Measurements from ENCODE around the gene ISL2.
"Not testable (repeated sequence)": the region's sequence is repeated elsewhere in the genome, so short reads cannot be mapped to it uniquely, and the experiment has no call there.

ISL2 gene

GRCh38 chr15:76310475-76311099 lies 26.0 kb upstream of the ISL2 start:
- WGBS, 2 experiments (ENCODE audit: insufficient coverage in 2 of 2), result 4 to 5% methylated on average over 10 of the region's 16 CpGs
- no peaks in the 10 kb centered on the region for H3K36me3 ChIP-seq (ENCODE audit: control insufficient read depth, insufficient read depth, low read length)
- peak overlapping the region; percentile 84 for H3K4me3 ChIP-seq (ENCODE audit: extremely low read depth, insufficient read depth, low read length, poor library complexity, severe bottlenecking)
- H3K9me3 ChIP-seq (ENCODE audit: control insufficient read depth, low read length), result no peaks in the 10 kb centered on the region
- H3K4me1 ChIP-seq (ENCODE audit: control insufficient read depth, insufficient read depth, low read length, poor library complexity, severe bottlenecking), result peaks cover 20% of the 10 kb centered on the region
- peak overlapping the region; percentile 72 for H3K27ac ChIP-seq (ENCODE audit: low read depth, low read length, severe bottlenecking)

- Histone ChIP-seq H3K36me3 (ENCODE audit: control insufficient read depth, insufficient read depth, low read length) (no peaks in the 10 kb centered on the region), H3K4me1 (ENCODE audit: control insufficient read depth, insufficient read depth, low read length, poor library complexity, severe bottlenecking) (peaks cover 20% of the 10 kb centered on the region), H3K27ac (ENCODE audit: low read depth, low read length, severe bottlenecking) (peak within 1 kb of the TSS; percentile 84), H3K4me3 (ENCODE audit: extremely low read depth, insufficient read depth, low read length, poor library complexity, severe bottlenecking) (peak within 1 kb of the TSS; percentile 84), H3K9me3 (ENCODE audit: control insufficient read depth, low read length) (no peaks in the 10 kb centered on the region)
- 0 to 4% methylated on average over 57 to 58 of the region's 60 CpGs for WGBS, 2 experiments (ENCODE audit: insufficient coverage in 2 of 2)
Observed at GRCh38 chr15:76311100-76311953, 25.2 kb upstream of the ISL2 start, which contains the start of gene ETFA. TSS of gene ETFA (minus strand) at chr15:76311469. CDS start at chr15:76311388, 81 bp downstream.

GRCh38 chr15:76312540-76313174 lies 23.9 kb upstream of the ISL2 start:
- 78 to 85% methylated on average over 7 of the region's 7 CpGs for WGBS, 2 experiments (ENCODE audit: insufficient coverage in 2 of 2)

GRCh38 chr15:76313175-76313567 lies 23.4 kb upstream of the ISL2 start:
- not testable (repeated sequence) for H3K36me3 ChIP-seq (ENCODE audit: control insufficient read depth, insufficient read depth, low read length); H3K4me3 ChIP-seq (ENCODE audit: extremely low read depth, insufficient read depth, low read length, poor library complexity, severe bottlenecking); H3K9me3 ChIP-seq (ENCODE audit: control insufficient read depth, low read length)
- 81 to 89% methylated on average over 3 of the region's 4 CpGs for WGBS, 2 experiments (ENCODE audit: insufficient coverage in 2 of 2)
- peaks cover 20% of the 10 kb centered on the region for H3K4me1 ChIP-seq (ENCODE audit: control insufficient read depth, insufficient read depth, low read length, poor library complexity, severe bottlenecking)
- peak overlapping the region; percentile 60 for H3K27ac ChIP-seq (ENCODE audit: low read depth, low read length, severe bottlenecking)

More at GRCh38 chr15:76312540-76313174, 23.9 kb upstream of the ISL2 start:
- no peaks in the 10 kb centered on the region for H3K9me3 ChIP-seq (ENCODE audit: control insufficient read depth, low read length)
- no peaks in the 10 kb centered on the region for H3K36me3 ChIP-seq (ENCODE audit: control insufficient read depth, insufficient read depth, low read length)
- peaks cover 20% of the 10 kb centered on the region for H3K4me1 ChIP-seq (ENCODE audit: control insufficient read depth, insufficient read depth, low read length, poor library complexity, severe bottlenecking)
- peak overlapping the region; percentile 60 for H3K27ac ChIP-seq (ENCODE audit: low read depth, low read length, severe bottlenecking)
- H3K4me3 ChIP-seq (ENCODE audit: extremely low read depth, insufficient read depth, low read length, poor library complexity, severe bottlenecking), result no peak overlapping the region

GRCh38 chr15:76313731-76314130 lies 22.8 kb upstream of the ISL2 start:
- Histone ChIP-seq H3K36me3 (ENCODE audit: control insufficient read depth, insufficient read depth, low read length) (no peaks in the 10 kb centered on the region), H3K9me3 (ENCODE audit: control insufficient read depth, low read length) (no peaks in the 10 kb centered on the region), H3K27ac (ENCODE audit: low read depth, low read length, severe bottlenecking) (no peak overlapping the region), H3K4me3 (ENCODE audit: extremely low read depth, insufficient read depth, low read length, poor library complexity, severe bottlenecking) (no peak overlapping the region), H3K4me1 (ENCODE audit: control insufficient read depth, insufficient read depth, low read length, poor library complexity, severe bottlenecking) (peaks cover 20% of the 10 kb centered on the region)
- 90 to 96% methylated on average over 2 to 3 of the region's 5 CpGs for WGBS, 2 experiments (ENCODE audit: insufficient coverage in 2 of 2)

GRCh38 chr15:76320012-76320411 lies 16.6 kb upstream of the ISL2 start:
- no peak overlapping the region for H3K27ac ChIP-seq (ENCODE audit: low read depth, low read length, severe bottlenecking)
- 86 to 93% methylated on average over 2 to 5 of the region's 6 CpGs for WGBS, 2 experiments (ENCODE audit: insufficient coverage in 2 of 2)
- H3K4me3 ChIP-seq (ENCODE audit: extremely low read depth, insufficient read depth, low read length, poor library complexity, severe bottlenecking), result no peak overlapping the region
- no peaks in the 10 kb centered on the region for H3K36me3 ChIP-seq (ENCODE audit: control insufficient read depth, insufficient read depth, low read length)
- H3K4me1 ChIP-seq (ENCODE audit: control insufficient read depth, insufficient read depth, low read length, poor library complexity, severe bottlenecking), result no peaks in the 10 kb centered on the region
- H3K9me3 ChIP-seq (ENCODE audit: control insufficient read depth, low read length), result no peaks in the 10 kb centered on the region

GRCh38 chr15:76321171-76321570 lies 15.4 kb upstream of the ISL2 start:
- H3K4me3 ChIP-seq (ENCODE audit: extremely low read depth, insufficient read depth, low read length, poor library complexity, severe bottlenecking), result no peak overlapping the region
- no peaks in the 10 kb centered on the region for H3K4me1 ChIP-seq (ENCODE audit: control insufficient read depth, insufficient read depth, low read length, poor library complexity, severe bottlenecking)
- no peaks in the 10 kb centered on the region for H3K9me3 ChIP-seq (ENCODE audit: control insufficient read depth, low read length)
- WGBS, 2 experiments (ENCODE audit: insufficient coverage in 2 of 2), result 78% methylated on average over 8 to 10 of the region's 10 CpGs
- no peak overlapping the region for H3K27ac ChIP-seq (ENCODE audit: low read depth, low read length, severe bottlenecking)
- no peaks in the 10 kb centered on the region for H3K36me3 ChIP-seq (ENCODE audit: control insufficient read depth, insufficient read depth, low read length)

- H3K27ac ChIP-seq (ENCODE audit: low read depth, low read length, severe bottlenecking), result no peak overlapping the region
- H3K36me3 ChIP-seq (ENCODE audit: control insufficient read depth, insufficient read depth, low read length), result no peaks in the 10 kb centered on the region
- 93 to 98% methylated on average over 3 to 4 of the region's 5 CpGs for WGBS, 2 experiments (ENCODE audit: insufficient coverage in 2 of 2)
- no peaks in the 10 kb centered on the region for H3K9me3 ChIP-seq (ENCODE audit: control insufficient read depth, low read length)
- no peak overlapping the region for H3K4me3 ChIP-seq (ENCODE audit: extremely low read depth, insufficient read depth, low read length, poor library complexity, severe bottlenecking)
- H3K4me1 ChIP-seq (ENCODE audit: control insufficient read depth, insufficient read depth, low read length, poor library complexity, severe bottlenecking), result no peaks in the 10 kb centered on the region
Observed at GRCh38 chr15:76321602-76322001, 15.0 kb upstream of the ISL2 start.

DNA sequence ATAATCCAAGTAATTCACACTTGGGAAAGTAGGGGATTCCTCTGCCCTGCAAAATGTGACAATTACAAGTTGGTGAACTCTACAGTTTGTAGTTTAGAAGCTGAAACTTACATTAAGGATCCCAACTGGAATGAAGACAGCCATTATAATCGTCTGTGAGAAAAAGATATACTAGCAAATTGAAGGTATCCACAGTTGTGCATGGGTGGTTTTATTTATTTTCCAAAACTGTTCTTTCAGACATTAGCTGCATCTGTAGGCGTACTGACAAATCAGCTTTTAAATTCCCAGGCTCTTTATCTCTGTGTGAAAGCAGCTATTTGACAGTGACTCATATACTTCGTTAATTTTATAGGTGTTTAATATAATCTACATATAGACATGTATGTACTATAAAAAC lies 12.5 kb upstream of the ISL2 start:
- Histone ChIP-seq H3K9me3 (ENCODE audit: control insufficient read depth, low read length) (no peaks in the 10 kb centered on the region), H3K27ac (ENCODE audit: low read depth, low read length, severe bottlenecking) (no peak overlapping the region), H3K36me3 (ENCODE audit: control insufficient read depth, insufficient read depth, low read length) (no peaks in the 10 kb centered on the region), H3K4me1 (ENCODE audit: control insufficient read depth, insufficient read depth, low read length, poor library complexity, severe bottlenecking) (peaks cover 9% of the 10 kb centered on the region), H3K4me3 (ENCODE audit: extremely low read depth, insufficient read depth, low read length, poor library complexity, severe bottlenecking) (no peak overlapping the region)
- WGBS, 2 experiments (ENCODE audit: insufficient coverage in 2 of 2), result 100% methylated on average over 1 of the region's 3 CpGs; no CpG with 5 or more reads in 1 of the 2 experiments

- no peaks in the 10 kb centered on the region for H3K9me3 ChIP-seq (ENCODE audit: control insufficient read depth, low read length)
- no peak overlapping the region for H3K4me3 ChIP-seq (ENCODE audit: extremely low read depth, insufficient read depth, low read length, poor library complexity, severe bottlenecking)
- 78 to 80% methylated on average over 1 of the region's 2 CpGs for WGBS, 2 experiments (ENCODE audit: insufficient coverage in 2 of 2)
- H3K4me1 ChIP-seq (ENCODE audit: control insufficient read depth, insufficient read depth, low read length, poor library complexity, severe bottlenecking), result peaks cover 9% of the 10 kb centered on the region
- H3K27ac ChIP-seq (ENCODE audit: low read depth, low read length, severe bottlenecking), result no peak overlapping the region
- no peaks in the 10 kb centered on the region for H3K36me3 ChIP-seq (ENCODE audit: control insufficient read depth, insufficient read depth, low read length)
Observed at GRCh38 chr15:76325704-76326103, 10.9 kb upstream of the ISL2 start.
